ENCODE measurements around the gene TOM1.
"Not testable (repeated sequence)": the region's sequence is repeated elsewhere in the genome, so short reads cannot be mapped to it uniquely, and the experiment has no call there.

The TOM1 gene

GRCh38 chr22:35394810-35395563 is 95.3 kb downstream of the TOM1 start:
- DNase-seq (ENCODE audit: low spot score): no peak

GRCh38 chr22:35396622-35397021 is 96.9 kb downstream of the TOM1 start:
- DNase-seq (ENCODE audit: low spot score): not testable (repeated sequence)

GRCh38 chr22:35397095-35397904 is 97.6 kb downstream of the TOM1 start:
- DNase-seq (ENCODE audit: low spot score): no peak
